Coronary artery (tissue), 2 donors: ENCODE results near the gene MICAL3.
"Not testable (repeated sequence)": the region's sequence is repeated elsewhere in the genome, so short reads cannot be mapped to it uniquely, and the experiment has no call there.

Experiments used
- DNase-seq: peaks from one replicate; pipeline ENCODE4 v3.0.0-alpha.2; 2017; ENCODE audit warnings: low spot score
- H3K27ac ChIP-seq, 2 donors: fragments of 200-600 bp; sonication (generic); one replicate each; pipeline ENCODE4 v1.5.1; 2016 to 2019
- H3K4me3 ChIP-seq: fragments of 200-600 bp; sonication (generic); 2 replicates; pipeline ENCODE4 v1.5.1; 2016; ENCODE audit warnings: mild to moderate bottlenecking, moderate library complexity
- CTCF ChIP-seq: fragments of 200-600 bp; sonication (generic); IDR thresholded peaks from one replicate; pipeline ENCODE4 v1.5.1; 2019; ENCODE audit warnings: antibody characterized with exemption

MICAL3 gene

GRCh38 chr22:17767233-17768065 is 256.9 kb downstream of the MICAL3 start:
- Histone ChIP-seq H3K27ac (no peak overlapping the region), H3K4me3 (no peak overlapping the region)
- no peak for TF ChIP-seq CTCF
- no peak for DNase-seq

DNA sequence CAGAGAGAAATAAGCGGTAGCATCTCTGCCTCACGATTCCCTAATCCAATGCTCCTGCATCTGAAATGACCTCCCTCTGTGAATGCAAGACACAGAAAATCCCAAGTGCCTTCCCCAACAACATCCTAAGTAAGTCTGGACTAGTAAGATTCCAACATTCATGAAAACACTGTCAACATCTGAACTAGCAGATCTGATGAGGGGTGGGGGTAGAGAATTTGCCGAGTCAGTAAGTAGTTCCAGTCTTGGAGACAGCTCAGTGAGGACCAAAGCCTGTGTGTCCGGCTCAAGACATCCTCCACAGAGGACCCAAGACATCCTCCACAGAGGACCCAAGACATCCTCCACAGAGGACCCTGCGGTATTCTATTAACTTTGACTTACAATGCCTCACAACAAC is 259.5 kb downstream of the MICAL3 start:
- not testable (repeated sequence) for H3K27ac ChIP-seq, H3K4me3 ChIP-seq, DNase-seq

DNA sequence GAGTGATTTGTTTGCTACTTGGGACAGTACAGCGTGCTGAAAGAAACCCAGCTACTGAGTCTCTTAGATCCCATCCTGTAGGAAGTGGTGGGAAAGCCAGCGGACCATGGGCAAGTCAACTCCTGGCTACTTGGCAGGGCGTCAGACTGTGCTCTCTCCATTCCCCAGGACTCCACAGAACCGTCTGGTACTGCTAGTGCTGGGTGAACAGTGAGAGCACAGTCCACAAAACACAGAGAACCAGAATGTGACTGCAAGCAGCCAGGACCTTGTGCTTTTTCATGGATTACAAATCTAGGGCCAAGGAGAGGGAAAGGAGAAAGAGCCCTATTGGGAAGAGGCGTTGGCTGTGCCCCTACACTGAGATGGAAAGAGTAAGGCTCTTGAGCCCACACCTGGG is 260.3 kb downstream of the MICAL3 start:
- DNase-seq: no peak
- no peak for TF ChIP-seq CTCF
- H3K27ac ChIP-seq: no peak overlapping the region
- H3K4me3 ChIP-seq: no peak overlapping the region

- not testable (repeated sequence) for H3K27ac ChIP-seq, H3K4me3 ChIP-seq, DNase-seq
These were observed 260.9 kb downstream of the MICAL3 start for GRCh38 chr22:17763442-17763841.

GRCh38 chr22:17761138-17761488 is 263.2 kb downstream of the MICAL3 start:
- no peak for TF ChIP-seq CTCF
- H3K27ac ChIP-seq: no peak overlapping the region
- H3K4me3 ChIP-seq: no peak overlapping the region
- DNase-seq: no peak

DNA sequence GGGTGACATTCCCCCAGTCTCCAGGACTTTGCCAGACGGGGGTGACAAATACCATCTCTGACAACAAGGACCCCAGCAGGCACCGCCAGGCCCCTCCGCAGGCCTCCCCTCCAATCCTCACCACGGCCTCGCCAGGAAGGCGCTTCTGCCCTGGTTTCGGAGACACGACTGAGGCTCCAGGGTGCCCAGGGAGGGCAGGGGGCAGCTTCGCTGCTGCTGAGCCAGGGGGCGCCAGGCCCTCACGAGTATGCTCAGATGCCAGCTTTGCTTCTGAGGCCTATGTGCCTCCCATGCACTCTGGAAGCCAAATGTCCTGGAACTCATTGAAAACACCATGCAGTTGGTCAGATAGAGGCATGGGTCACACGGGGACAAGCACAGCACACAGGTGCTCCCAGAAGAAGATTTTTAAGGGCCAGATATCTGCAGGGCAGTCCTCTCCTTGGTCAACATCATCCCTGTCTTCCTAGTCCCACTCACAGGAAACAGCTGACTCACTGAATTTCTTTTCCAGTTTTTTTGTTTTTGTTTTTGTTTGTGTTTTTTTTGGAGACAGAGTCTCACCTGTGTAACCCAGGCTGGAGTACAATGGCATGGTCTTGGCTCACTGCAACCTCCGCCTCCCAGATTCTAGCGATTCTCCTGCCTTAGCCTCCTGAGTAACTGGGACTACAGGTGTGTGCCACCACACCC is 270.0 kb downstream of the MICAL3 start:
- DNase-seq: no peak
- TF ChIP-seq CTCF: no peak
- Histone ChIP-seq H3K4me3 (no peak overlapping the region), H3K27ac (no peak overlapping the region)

- TF ChIP-seq CTCF: no peak
- H3K4me3 ChIP-seq: no peak overlapping the region
- H3K27ac ChIP-seq: no peak overlapping the region
- no peak for DNase-seq
These were observed 270.9 kb downstream of the MICAL3 start for GRCh38 chr22:17753401-17753989.

- DNase-seq: no peak
- no peak for TF ChIP-seq CTCF
- H3K4me3 ChIP-seq: no peak overlapping the region
- no peak overlapping the region for H3K27ac ChIP-seq
These were observed 272.8 kb downstream of the MICAL3 start for GRCh38 chr22:17751596-17751995.
